Brain microvascular endothelial cell (primary cell): ENCODE measurements around the gene ZNF14.
"Not testable (repeated sequence)": the region's sequence is repeated elsewhere in the genome, so short reads cannot be mapped to it uniquely, and the experiment has no call there.

ENCODE experiments used
- DNase-seq: peaks from one replicate; pipeline ENCODE4 v3.0.0-alpha.2; 2020
- H3K27ac ChIP-seq: fragments of 250-450 bp; sonication (Bioruptor Pico); 2 replicates; pipeline ENCODE4 v1.5.1; 2020; ENCODE audit warnings: mild to moderate bottlenecking, moderate library complexity
- H3K27me3 ChIP-seq: fragments of 250-450 bp; sonication (Bioruptor Pico); replicated peaks from 2 replicates; pipeline ENCODE4 v1.5.1; 2020; ENCODE audit warnings: mild to moderate bottlenecking
- H3K36me3 ChIP-seq: fragments of 250-450 bp; sonication (Bioruptor Pico); replicated peaks from 2 replicates; pipeline ENCODE4 v1.5.1; 2020; ENCODE audit warnings: mild to moderate bottlenecking
- H3K4me3 ChIP-seq: 2 replicates; pipeline ENCODE4 v1.5.1; 2011; ENCODE audit warnings: low read depth, mild to moderate bottlenecking, control low read depth, low read length, moderate library complexity
- in situ Hi-C: cut with HindIII; loops from 2 replicates; pipeline ENCODE4 v1.10.0; 2017; ENCODE audit warnings: low sequenced_read_pairs, low pct_ligation_motif_present
- TF ChIP-seq, protein P1 (sequence below): IDR thresholded peaks from 2 replicates; pipeline ENCODE4 v1.5.1; 2011; ENCODE audit warnings: low read depth, mild to moderate bottlenecking, moderate library complexity, low read length, control low read depth, inconsistent platforms; ENCODE audit errors: missing control alignments

The ZNF14 gene

DNA sequence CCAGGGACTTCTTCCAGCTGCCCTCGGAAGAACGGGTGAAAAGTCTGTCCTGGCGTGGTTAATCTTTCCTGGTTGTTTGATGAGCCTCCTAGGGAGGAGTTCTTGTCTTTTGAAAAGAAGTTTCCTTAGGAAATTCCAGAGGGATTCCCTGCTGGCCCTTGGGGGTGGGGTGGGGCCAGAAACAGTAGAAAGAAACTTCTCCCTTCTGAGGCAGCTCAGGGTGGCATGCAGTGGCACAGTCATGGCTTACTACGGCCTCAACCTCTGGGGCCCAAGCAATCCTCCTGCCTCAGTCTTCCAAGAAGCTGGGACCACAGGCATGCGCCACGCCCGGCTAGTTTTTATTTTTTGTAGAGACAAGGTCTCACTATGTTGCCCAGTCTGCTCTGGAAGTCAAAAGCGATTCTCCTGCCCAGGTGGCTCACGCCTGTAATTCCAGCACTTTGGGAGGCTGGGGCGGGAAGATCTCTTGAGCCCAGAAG, 62.8 kb downstream of the ZNF14 start:
- in situ Hi-C loops = no loop called here
- H3K36me3 ChIP-seq = no peaks in the 10 kb centered on the region
- no peaks in the 10 kb centered on the region for H3K27me3 ChIP-seq
- H3K4me3 ChIP-seq = no peak overlapping the region
- no peak overlapping the region for H3K27ac ChIP-seq
- TF ChIP-seq, protein P1, sequence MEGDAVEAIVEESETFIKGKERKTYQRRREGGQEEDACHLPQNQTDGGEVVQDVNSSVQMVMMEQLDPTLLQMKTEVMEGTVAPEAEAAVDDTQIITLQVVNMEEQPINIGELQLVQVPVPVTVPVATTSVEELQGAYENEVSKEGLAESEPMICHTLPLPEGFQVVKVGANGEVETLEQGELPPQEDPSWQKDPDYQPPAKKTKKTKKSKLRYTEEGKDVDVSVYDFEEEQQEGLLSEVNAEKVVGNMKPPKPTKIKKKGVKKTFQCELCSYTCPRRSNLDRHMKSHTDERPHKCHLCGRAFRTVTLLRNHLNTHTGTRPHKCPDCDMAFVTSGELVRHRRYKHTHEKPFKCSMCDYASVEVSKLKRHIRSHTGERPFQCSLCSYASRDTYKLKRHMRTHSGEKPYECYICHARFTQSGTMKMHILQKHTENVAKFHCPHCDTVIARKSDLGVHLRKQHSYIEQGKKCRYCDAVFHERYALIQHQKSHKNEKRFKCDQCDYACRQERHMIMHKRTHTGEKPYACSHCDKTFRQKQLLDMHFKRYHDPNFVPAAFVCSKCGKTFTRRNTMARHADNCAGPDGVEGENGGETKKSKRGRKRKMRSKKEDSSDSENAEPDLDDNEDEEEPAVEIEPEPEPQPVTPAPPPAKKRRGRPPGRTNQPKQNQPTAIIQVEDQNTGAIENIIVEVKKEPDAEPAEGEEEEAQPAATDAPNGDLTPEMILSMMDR = no peak
- DNase-seq = no peak

DNA sequence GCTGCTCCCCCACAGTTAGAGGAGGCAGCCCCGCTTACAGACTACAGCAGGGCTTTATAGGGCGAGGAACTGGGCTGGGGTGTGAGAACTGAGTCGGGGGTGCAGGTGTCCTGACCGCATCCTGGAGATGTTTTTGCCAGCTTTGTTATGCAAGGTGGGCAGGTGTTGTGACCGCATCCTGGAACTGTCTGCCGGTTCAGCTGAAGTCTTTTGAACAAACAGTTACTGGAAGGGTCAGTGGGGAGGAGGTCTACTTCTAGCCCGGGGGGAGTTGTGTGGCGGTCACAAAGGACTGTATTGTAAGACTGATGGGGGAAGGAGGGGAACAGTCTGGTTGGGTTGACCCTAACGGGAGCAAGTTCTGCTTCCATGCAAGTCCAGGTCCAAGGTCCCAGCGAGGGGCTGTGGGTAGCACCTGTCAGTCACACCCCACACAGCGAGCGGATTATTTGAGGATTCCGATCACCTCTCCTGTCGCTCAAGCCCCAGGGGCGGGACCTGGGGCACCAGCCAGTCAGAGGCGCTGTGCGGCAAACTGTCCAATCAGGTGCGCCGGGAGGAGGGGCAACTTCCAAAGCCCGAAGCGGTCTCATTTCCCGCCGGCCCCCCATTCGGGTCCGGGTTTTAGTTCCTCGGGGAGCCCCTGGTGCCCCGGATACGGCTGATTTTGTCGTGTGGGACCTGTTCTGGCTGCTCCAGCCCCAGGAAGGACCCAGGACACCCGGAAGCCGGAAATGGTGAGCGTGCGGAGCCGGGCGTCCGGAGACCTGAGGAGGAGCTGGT, 64.5 kb downstream of the ZNF14 start, which contains the start of gene ZNF101:
Gene ZNF101, plus strand, starts transcription at position 610 of the 783 bp plus-strand sequence. Its CDS starts 125 bp downstream, at position 735.
- Histone ChIP-seq H3K4me3 (peak within 1 kb of the TSS; percentile 85), H3K36me3 (no peaks in the 10 kb centered on the region), H3K27me3 (no peaks in the 10 kb centered on the region), H3K27ac (peak within 1 kb of the TSS; percentile 45)
- in situ Hi-C loops = no loop called here
- TF ChIP-seq, protein P1 = no peak
- peak; percentile 85 for DNase-seq

DNA sequence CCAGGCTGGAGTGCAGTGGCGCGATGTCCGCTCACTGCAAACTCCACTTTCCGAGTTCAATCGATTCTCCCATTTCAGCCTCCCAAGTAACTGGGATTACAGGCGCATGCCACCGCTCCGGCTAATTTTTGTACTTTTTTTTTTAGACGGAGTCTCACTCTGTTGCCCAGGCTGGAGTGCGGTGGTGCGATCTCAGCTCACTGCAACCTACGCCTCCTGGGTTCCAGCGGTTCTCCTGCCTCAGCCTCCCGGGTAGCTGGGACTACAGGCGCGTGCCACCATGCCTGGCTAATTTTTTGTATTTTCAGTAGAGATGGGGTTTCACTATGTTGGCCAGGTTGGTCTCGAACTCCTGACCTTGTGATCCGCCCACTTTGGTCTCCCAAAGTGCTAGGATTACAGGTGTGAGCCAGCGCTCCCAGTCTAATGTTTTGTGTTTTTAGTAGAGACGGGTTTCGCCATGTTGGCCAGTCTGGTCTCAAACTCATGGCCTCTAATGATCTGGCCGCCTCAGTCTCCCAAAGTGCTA, 67.4 kb downstream of the ZNF14 start:
- in situ Hi-C loops, H3K27ac ChIP-seq, H3K4me3 ChIP-seq, DNase-seq, H3K36me3 ChIP-seq, H3K27me3 ChIP-seq: not testable (repeated sequence)

DNA sequence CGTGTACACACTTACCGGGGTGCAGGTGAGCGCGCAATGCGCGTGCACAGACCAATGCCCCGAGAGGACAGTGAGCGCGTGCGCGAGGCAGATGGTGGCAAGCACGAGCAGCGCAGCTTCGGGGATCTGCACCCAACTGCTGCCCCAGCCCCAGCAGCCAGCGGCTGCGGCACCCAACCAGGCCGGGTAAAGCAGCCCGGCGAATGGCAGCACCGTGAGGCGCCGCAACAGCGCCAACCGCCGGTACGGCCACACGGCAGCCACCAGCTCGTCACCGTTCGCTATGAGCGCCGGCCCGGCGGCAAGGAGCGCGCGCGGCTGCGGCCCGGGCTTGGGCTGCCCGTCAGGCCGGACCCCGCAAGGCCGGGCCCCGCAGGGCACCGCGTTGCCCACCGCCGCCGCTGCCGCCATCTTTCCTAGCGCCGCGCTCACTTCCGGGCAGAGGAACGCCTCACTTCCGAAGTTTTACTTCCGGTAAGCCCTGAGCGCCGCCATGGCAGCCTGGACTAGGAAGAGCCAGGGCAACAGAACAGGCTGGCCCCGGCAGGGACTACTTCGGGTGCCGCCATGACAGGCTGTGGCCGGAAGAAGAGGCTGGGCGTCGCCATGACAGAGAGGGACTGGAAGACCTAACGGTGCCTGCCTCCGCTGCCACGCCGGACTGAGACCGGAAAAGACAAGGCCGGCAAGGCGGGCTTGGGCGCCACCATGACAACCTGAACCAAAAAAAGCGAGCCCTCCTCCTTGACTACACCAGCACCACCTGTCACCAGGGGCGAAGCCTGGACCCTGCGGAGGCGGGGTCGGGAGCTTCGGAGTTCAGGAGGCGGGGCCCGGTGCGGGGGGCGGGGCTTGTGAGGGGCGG, 69.4 kb downstream of the ZNF14 start, which contains the start of gene ATP13A1:
Gene ATP13A1, minus strand, starts transcription at position 421 of the 865 bp plus-strand sequence. Its CDS starts 10 bp downstream, at position 411.
- TF ChIP-seq, protein P1 = peak; percentile 13
- Histone ChIP-seq H3K4me3 (peak within 1 kb of the TSS; percentile 97), H3K27me3 (no peaks in the 10 kb centered on the region), H3K36me3 (peaks cover 14% of the 10 kb centered on the region), H3K27ac (peak within 1 kb of the TSS; percentile 91)
- in situ Hi-C loops = no loop called here
- peak; percentile 92 for DNase-seq

DNA sequence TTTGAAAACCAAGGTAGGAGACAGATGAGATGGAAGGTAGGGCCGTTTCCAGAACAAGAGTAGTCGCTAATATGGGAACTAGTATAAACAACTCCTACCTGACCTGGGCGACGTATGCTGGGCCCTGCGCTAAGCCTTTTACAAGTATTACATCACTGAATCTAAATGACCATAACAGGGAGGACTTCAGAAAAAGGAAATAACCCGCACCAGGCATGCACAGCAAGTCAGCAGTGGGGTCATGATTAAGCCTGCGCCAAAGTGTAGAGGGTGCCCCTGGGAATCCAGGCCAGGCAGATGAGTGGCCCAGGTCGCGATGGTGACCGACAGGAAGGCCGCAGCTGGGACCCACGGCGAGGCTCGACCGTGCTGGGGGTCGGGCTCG, 70.0 kb downstream of the ZNF14 start:
- DNase-seq = no peak
- TF ChIP-seq, protein P1 = no peak
- no peaks in the 10 kb centered on the region for H3K27me3 ChIP-seq
- H3K4me3 ChIP-seq = peak overlapping the region; percentile 97
- in situ Hi-C loops = no loop called here
- H3K36me3 ChIP-seq = peaks cover 18% of the 10 kb centered on the region
- H3K27ac ChIP-seq = peak overlapping the region; percentile 91
